Measurements from ENCODE around the gene OMP.

OMP gene

DNA sequence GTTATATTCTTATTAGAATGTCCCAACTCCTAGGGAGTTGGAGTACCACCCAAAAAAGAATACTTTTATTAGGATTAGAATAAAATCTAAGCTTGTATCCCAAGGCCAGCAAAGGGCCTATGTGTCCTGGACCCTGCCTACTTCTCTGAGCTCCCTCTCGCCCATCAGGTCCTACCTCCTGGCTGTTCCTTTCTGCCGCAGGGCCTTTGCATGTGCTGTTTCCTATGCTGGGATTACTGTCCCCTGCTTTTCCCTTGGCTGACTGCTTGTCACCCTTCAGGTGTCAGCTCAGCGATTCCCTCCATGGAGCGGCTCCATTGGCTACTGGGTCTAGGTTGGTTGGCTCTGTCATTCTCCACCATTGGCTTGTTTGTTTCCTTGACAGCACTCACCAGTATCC lies 38.8 kb downstream of the OMP start:
- no peak for DNase-seq (ENCODE audit: low spot score)
- in situ Hi-C loops (cut with MboI; ENCODE audit: low pct_unique_long_range_greater_than_20kb, low sequenced_read_pairs, unreplicated experiment) = no loop called here
- TF ChIP-seq, protein P1, sequence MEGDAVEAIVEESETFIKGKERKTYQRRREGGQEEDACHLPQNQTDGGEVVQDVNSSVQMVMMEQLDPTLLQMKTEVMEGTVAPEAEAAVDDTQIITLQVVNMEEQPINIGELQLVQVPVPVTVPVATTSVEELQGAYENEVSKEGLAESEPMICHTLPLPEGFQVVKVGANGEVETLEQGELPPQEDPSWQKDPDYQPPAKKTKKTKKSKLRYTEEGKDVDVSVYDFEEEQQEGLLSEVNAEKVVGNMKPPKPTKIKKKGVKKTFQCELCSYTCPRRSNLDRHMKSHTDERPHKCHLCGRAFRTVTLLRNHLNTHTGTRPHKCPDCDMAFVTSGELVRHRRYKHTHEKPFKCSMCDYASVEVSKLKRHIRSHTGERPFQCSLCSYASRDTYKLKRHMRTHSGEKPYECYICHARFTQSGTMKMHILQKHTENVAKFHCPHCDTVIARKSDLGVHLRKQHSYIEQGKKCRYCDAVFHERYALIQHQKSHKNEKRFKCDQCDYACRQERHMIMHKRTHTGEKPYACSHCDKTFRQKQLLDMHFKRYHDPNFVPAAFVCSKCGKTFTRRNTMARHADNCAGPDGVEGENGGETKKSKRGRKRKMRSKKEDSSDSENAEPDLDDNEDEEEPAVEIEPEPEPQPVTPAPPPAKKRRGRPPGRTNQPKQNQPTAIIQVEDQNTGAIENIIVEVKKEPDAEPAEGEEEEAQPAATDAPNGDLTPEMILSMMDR (IDR thresholded peaks at IDR 0.05; ENCODE audit: extremely low read depth, insufficient read depth, missing control alignments) = no peak

- in situ Hi-C loops (cut with MboI; ENCODE audit: low pct_unique_long_range_greater_than_20kb, low sequenced_read_pairs, unreplicated experiment) = no loop called here
- TF ChIP-seq, protein P1 (IDR thresholded peaks at IDR 0.05; ENCODE audit: extremely low read depth, insufficient read depth, missing control alignments) = no peak
- no peak for DNase-seq (ENCODE audit: low spot score)
Measured at GRCh38 chr11:77142091-77142975, 39.7 kb downstream of the OMP start.

DNA sequence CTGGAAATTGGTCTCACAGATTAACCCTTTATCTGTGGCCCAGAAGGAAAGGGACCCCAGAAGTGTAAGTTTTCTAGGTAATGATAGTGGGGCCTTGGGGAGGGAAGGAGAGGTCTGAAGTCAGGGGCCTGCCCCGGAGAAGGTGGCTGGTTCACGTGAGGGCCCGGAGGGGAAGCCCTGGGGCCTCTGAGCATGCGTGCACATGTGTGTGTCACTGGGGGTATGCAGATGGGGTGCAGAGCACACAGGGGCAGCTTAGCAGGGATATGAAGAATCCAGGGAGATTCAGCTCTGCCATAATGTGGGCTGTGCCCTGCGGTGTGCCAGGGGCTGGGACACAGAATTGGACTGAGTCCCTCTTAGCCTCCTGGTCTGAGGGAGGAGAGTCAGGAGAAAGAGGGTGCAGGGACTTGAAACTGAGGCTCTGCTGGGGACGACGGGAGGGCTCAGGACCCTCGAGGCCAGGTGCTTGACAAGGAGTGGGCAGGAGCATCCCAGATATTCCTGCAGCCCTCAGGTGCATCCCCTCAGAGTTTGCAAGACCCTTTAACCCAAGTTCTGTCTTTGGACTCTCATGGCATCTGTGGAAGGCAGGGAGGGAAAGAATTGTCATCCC lies 40.9 kb downstream of the OMP start:
- no peak for DNase-seq (ENCODE audit: low spot score)
- TF ChIP-seq, protein P1 (IDR thresholded peaks at IDR 0.05; ENCODE audit: extremely low read depth, insufficient read depth, missing control alignments) = no peak
- in situ Hi-C loops (cut with MboI; ENCODE audit: low pct_unique_long_range_greater_than_20kb, low sequenced_read_pairs, unreplicated experiment) = no loop called here

DNA sequence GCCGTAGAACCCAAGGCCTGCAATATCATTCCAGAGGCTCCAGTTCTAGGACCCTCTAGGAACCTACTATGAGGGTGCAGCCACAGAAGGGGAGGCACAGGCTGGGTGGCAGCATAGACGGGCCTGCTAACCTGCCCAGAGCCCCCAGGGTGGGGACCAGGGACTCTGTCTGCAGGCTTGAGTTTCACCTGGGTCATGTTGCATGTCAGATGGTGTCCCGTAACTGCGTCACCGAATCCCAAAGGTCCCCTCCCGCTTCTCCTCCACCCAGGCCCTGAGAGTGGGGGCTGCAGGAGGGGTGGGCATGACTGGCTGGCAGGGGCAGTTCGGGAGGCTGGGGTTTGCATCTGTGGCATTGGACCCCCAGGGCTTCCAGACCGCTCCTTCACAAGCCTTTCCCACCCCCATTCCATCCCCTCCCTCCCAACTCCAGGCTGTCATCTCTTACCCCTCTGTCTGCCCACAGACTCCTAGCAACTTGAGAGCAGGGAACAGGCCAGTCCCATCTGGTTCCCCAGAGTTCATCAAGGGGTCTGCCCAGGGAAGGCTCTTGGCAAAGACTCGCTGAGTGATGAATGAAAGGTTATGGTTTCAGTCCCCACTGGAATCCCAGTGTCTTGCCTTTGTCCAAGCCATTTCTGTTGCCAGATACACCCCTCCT lies 41.7 kb downstream of the OMP start:
- TF ChIP-seq, protein P1 (IDR thresholded peaks at IDR 0.05; ENCODE audit: extremely low read depth, insufficient read depth, missing control alignments) = no peak
- no peak for DNase-seq (ENCODE audit: low spot score)
- in situ Hi-C loops (cut with MboI; ENCODE audit: low pct_unique_long_range_greater_than_20kb, low sequenced_read_pairs, unreplicated experiment) = no loop called here

DNA sequence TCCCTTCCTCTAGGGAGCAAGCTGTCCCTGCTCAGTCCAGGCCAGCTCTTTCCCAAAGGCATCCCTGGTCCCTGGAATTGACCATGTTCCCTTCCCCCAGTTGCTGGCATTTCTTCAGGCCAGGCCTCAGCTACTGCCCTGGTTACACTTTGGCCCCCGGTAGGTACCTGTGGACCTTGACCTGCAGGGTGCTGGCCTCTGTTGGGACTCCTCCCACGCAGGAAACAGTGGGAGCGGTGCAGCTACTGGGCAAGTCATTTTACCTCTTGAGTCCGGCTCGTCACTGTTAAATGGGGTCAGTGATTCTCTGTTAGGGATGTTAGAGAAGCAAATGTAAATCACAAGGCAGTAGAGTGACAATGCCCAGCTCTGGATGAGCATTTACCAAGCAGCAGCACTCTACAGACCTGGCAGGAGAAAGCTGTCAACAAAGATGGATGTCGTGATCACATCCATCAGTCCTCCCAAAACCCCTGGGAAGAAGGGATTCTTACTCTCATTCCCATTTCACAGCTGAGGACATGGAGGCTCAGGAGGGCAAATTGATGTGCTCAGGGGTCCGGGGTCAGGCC lies 42.3 kb downstream of the OMP start:
- in situ Hi-C loops (cut with MboI; ENCODE audit: low pct_unique_long_range_greater_than_20kb, low sequenced_read_pairs, unreplicated experiment) = no loop called here
- TF ChIP-seq, protein P1 (IDR thresholded peaks at IDR 0.05; ENCODE audit: extremely low read depth, insufficient read depth, missing control alignments) = no peak
- DNase-seq (ENCODE audit: low spot score) = no peak

GRCh38 chr11:77146261-77147035 lies 43.8 kb downstream of the OMP start:
- TF ChIP-seq, protein P1 (IDR thresholded peaks at IDR 0.05; ENCODE audit: extremely low read depth, insufficient read depth, missing control alignments) = no peak
- DNase-seq (ENCODE audit: low spot score) = no peak
- in situ Hi-C loops (cut with MboI; ENCODE audit: low pct_unique_long_range_greater_than_20kb, low sequenced_read_pairs, unreplicated experiment) = no loop called here

All from GM13977 (cell line).